Naive B cell (primary cell): ENCODE data around the gene CDKAL1. TPM values are rescaled to one million over a fixed set of nuclear protein-coding genes. Genes with fewer than 3 reads are reported as not detected.
"Not testable (repeated sequence)": the region's sequence is repeated elsewhere in the genome, so short reads cannot be mapped to it uniquely, and the experiment has no call there.

Source experiments
- ATAC-seq, 2 donors: fragments of 150-1000 bp; cut with Tn5 transposase; 2 replicates each; pipeline ENCODE4 v1.10.0; 2021; ENCODE audit warnings: low read depth in 2 of 2, mild to moderate bottlenecking in 2 of 2, moderate library complexity in 2 of 2
- DNase-seq: peaks from one replicate; pipeline ENCODE4 v3.0.0; 2022
- H3K27ac Mint-ChIP-seq, 6 donors: one replicate each; pipeline ENCODE4 v1.8.0; 2020 to 2022; ENCODE audit warnings: mild to moderate bottlenecking in 6 of 6, mixed read lengths in 6 of 6, moderate library complexity in 5 of 6, inconsistent platforms in 2 of 6
- H3K27me3 Mint-ChIP-seq, 3 donors: one replicate each; pipeline ENCODE4 v1.8.0; 2021 to 2022; ENCODE audit warnings: mixed read lengths in 3 of 3, mild to moderate bottlenecking in 1 of 3
- H3K36me3 Mint-ChIP-seq, 2 donors: one replicate each; pipeline ENCODE4 v1.8.0; 2020 to 2022; ENCODE audit warnings: mixed read lengths in 2 of 2, inconsistent platforms in 1 of 2, mild to moderate bottlenecking in 1 of 2
- H3K4me1 Mint-ChIP-seq, 3 donors: one replicate each; pipeline ENCODE4 v1.8.0; 2020 to 2022; ENCODE audit warnings: mixed read lengths in 3 of 3, inconsistent platforms in 1 of 3, mild to moderate bottlenecking in 1 of 3, moderate library complexity in 1 of 3
- H3K4me3 Mint-ChIP-seq, 8 donors: one replicate each; pipeline ENCODE4 v1.8.0; 2020 to 2022; ENCODE audit warnings: mild to moderate bottlenecking in 8 of 8, mixed read lengths in 8 of 8, moderate library complexity in 8 of 8, inconsistent platforms in 2 of 8
- H3K9me3 Mint-ChIP-seq, 7 donors: one replicate each; pipeline ENCODE4 v1.8.0; 2020 to 2022; ENCODE audit warnings: mixed read lengths in 7 of 7, mild to moderate bottlenecking in 5 of 7, inconsistent platforms in 2 of 7, moderate library complexity in 1 of 7
- polyA plus RNA-seq, 6 donors: library from polyadenylated mRNA; unstranded; fragments of 300-500 nt; fragmentation: Illumina TruSeq; gene quantifications; one replicate each; pipeline ENCODE4 v1.2.3, GENCODE V29; 2021; ENCODE audit warnings: low read depth in 6 of 6

Gene CDKAL1
- polyA plus RNA-seq, 6 donors from 2014 or later: 27.0 to 40.2 (median 33.6) TPM

GRCh38 chr6:20633566-20634340 is 99.5 kb downstream of the CDKAL1 start:
- DNase-seq (no peak), ATAC-seq (no peak)
- no peak overlapping the region for H3K27ac Mint-ChIP-seq
- H3K4me3 Mint-ChIP-seq: no peak overlapping the region
- H3K4me1 Mint-ChIP-seq: peaks cover 14 to 41% (median 27%) of the 10 kb centered on the region in 3 donors
- peaks cover 16 to 21% of the 10 kb centered on the region in 2 donors for H3K36me3 Mint-ChIP-seq
- H3K27me3 Mint-ChIP-seq: no peaks in the 10 kb centered on the region
- peaks cover 0 to 3% (median 0%) of the 10 kb centered on the region in 7 donors for H3K9me3 Mint-ChIP-seq

- peaks cover 0 to 12% (median 11%) of the 10 kb centered on the region in 3 donors for H3K4me1 Mint-ChIP-seq
- ATAC-seq (no peak), DNase-seq (no peak)
- no peaks in the 10 kb centered on the region for H3K27me3 Mint-ChIP-seq
- H3K27ac Mint-ChIP-seq: no peak overlapping the region
- peaks cover 13 to 14% of the 10 kb centered on the region in 2 donors for H3K36me3 Mint-ChIP-seq
- H3K9me3 Mint-ChIP-seq: peaks cover 0 to 2% (median 0%) of the 10 kb centered on the region in 7 donors
- no peak overlapping the region for H3K4me3 Mint-ChIP-seq
Observed at GRCh38 chr6:20639161-20639560, 104.9 kb downstream of the CDKAL1 start.

GRCh38 chr6:20640181-20640580 is 105.9 kb downstream of the CDKAL1 start:
- DNase-seq: no peak
- Mint-ChIP-seq H3K36me3 (peaks cover 8 to 14% of the 10 kb centered on the region in 2 donors), H3K4me3 (no peak overlapping the region), H3K4me1 (peaks cover 0 to 7% (median 7%) of the 10 kb centered on the region in 3 donors), H3K27me3 (no peaks in the 10 kb centered on the region), H3K9me3 (no peaks in the 10 kb centered on the region), H3K27ac (peak overlapping the region in 2 of 6 donors; percentile 16 to 25)
- no peak for ATAC-seq

GRCh38 chr6:20642441-20642840 is 108.2 kb downstream of the CDKAL1 start:
- Mint-ChIP-seq H3K4me3 (no peak overlapping the region), H3K27ac (no peak overlapping the region), H3K9me3 (no peaks in the 10 kb centered on the region), H3K36me3 (peaks cover 5 to 8% of the 10 kb centered on the region in 2 donors), H3K4me1 (peaks cover 0 to 4% (median 0%) of the 10 kb centered on the region in 3 donors), H3K27me3 (no peaks in the 10 kb centered on the region)
- DNase-seq (no peak), ATAC-seq (no peak)

- no peaks in the 10 kb centered on the region for H3K27me3 Mint-ChIP-seq
Observed at GRCh38 chr6:20644667-20645370, 110.6 kb downstream of the CDKAL1 start.

GRCh38 chr6:20645572-20645971 is 111.3 kb downstream of the CDKAL1 start:
- not testable (repeated sequence) for H3K4me3 Mint-ChIP-seq

More at GRCh38 chr6:20644667-20645370, 110.6 kb downstream of the CDKAL1 start:
- Mint-ChIP-seq H3K4me1 (peaks cover 0 to 4% (median 0%) of the 10 kb centered on the region in 3 donors), H3K27ac (no peak overlapping the region), H3K9me3 (peaks cover 0 to 3% (median 0%) of the 10 kb centered on the region in 7 donors), H3K36me3 (peaks cover 12 to 21% of the 10 kb centered on the region in 2 donors), H3K4me3 (no peak overlapping the region)
- ATAC-seq (no peak), DNase-seq (no peak)

GRCh38 chr6:20647585-20647984 is 113.3 kb downstream of the CDKAL1 start:
- no peak for DNase-seq
- H3K4me1 Mint-ChIP-seq: peaks cover 2 to 14% (median 12%) of the 10 kb centered on the region in 3 donors
- no peak for ATAC-seq
- H3K27me3 Mint-ChIP-seq: no peaks in the 10 kb centered on the region
- peaks cover 0 to 3% (median 0%) of the 10 kb centered on the region in 7 donors for H3K9me3 Mint-ChIP-seq
- no peak overlapping the region for H3K27ac Mint-ChIP-seq
- no peak overlapping the region for H3K4me3 Mint-ChIP-seq
- H3K36me3 Mint-ChIP-seq: peaks cover 8 to 28% of the 10 kb centered on the region in 2 donors

More at GRCh38 chr6:20645572-20645971, 111.3 kb downstream of the CDKAL1 start:
- peaks cover 8 to 28% of the 10 kb centered on the region in 2 donors for H3K36me3 Mint-ChIP-seq
- H3K4me1 Mint-ChIP-seq, ATAC-seq, H3K27ac Mint-ChIP-seq, DNase-seq, H3K27me3 Mint-ChIP-seq, H3K9me3 Mint-ChIP-seq: not testable (repeated sequence)

- not testable (repeated sequence) for H3K4me3 Mint-ChIP-seq, H3K27me3 Mint-ChIP-seq, H3K9me3 Mint-ChIP-seq, DNase-seq, ATAC-seq
- peak overlapping the region in 2 of 6 donors; percentile 7 to 65 for H3K27ac Mint-ChIP-seq
- peaks cover 2 to 14% (median 8%) of the 10 kb centered on the region in 3 donors for H3K4me1 Mint-ChIP-seq
- H3K36me3 Mint-ChIP-seq: peaks cover 8 to 35% of the 10 kb centered on the region in 2 donors
Observed at GRCh38 chr6:20649696-20650470, 115.6 kb downstream of the CDKAL1 start.

- ATAC-seq: no peak
- Mint-ChIP-seq H3K36me3 (peaks cover 8 to 40% of the 10 kb centered on the region in 2 donors), H3K4me3 (peak overlapping the region in 1 of 8 donors; percentile 13), H3K27ac (peak overlapping the region in 3 of 6 donors; percentile 4 to 61 (median 46)), H3K4me1 (peaks cover 2 to 19% (median 11%) of the 10 kb centered on the region in 3 donors), H3K9me3 (peaks cover 0 to 3% (median 0%) of the 10 kb centered on the region in 7 donors), H3K27me3 (no peaks in the 10 kb centered on the region)
- no peak for DNase-seq
Observed at GRCh38 chr6:20652299-20653084, 118.2 kb downstream of the CDKAL1 start.

GRCh38 chr6:20653085-20653479 is 118.8 kb downstream of the CDKAL1 start:
- Mint-ChIP-seq H3K36me3 (peaks cover 8 to 40% of the 10 kb centered on the region in 2 donors), H3K27me3 (no peaks in the 10 kb centered on the region), H3K4me3 (no peak overlapping the region), H3K4me1 (peaks cover 4 to 20% (median 11%) of the 10 kb centered on the region in 3 donors), H3K9me3 (peaks cover 0 to 3% (median 0%) of the 10 kb centered on the region in 7 donors), H3K27ac (no peak overlapping the region)
- ATAC-seq (no peak), DNase-seq (no peak)

GRCh38 chr6:20655317-20655716 is 121.1 kb downstream of the CDKAL1 start:
- no peak for DNase-seq
- no peak for ATAC-seq
- peaks cover 17 to 31% (median 22%) of the 10 kb centered on the region in 3 donors for H3K4me1 Mint-ChIP-seq
- peak overlapping the region in 1 of 6 donors; percentile 36 for H3K27ac Mint-ChIP-seq
- peak overlapping the region in 1 of 8 donors; percentile 30 for H3K4me3 Mint-ChIP-seq
- H3K36me3 Mint-ChIP-seq: peaks cover 8 to 29% of the 10 kb centered on the region in 2 donors
- no peaks in the 10 kb centered on the region for H3K27me3 Mint-ChIP-seq
- H3K9me3 Mint-ChIP-seq: peaks cover 0 to 2% (median 0%) of the 10 kb centered on the region in 7 donors

- Mint-ChIP-seq H3K4me3 (no peak overlapping the region), H3K36me3 (peaks cover 8 to 25% of the 10 kb centered on the region in 2 donors), H3K27me3 (no peaks in the 10 kb centered on the region), H3K9me3 (peaks cover 0 to 2% (median 0%) of the 10 kb centered on the region in 7 donors), H3K4me1 (peaks cover 23 to 30% (median 23%) of the 10 kb centered on the region in 3 donors), H3K27ac (no peak overlapping the region)
- ATAC-seq: no peak
- no peak for DNase-seq
Observed at GRCh38 chr6:20657274-20657800, 123.1 kb downstream of the CDKAL1 start.
